ENCODE data around the gene CEP170B.

- no peak for TF ChIP-seq ZNF713 (CRISPR knock-in tag; IDR thresholded peaks at IDR 0.05)
- no peak for TF ChIP-seq POLR2AphosphoS5 (IDR thresholded peaks at IDR 0.05; ENCODE audit: low read depth, low read length)
- TF ChIP-seq, protein P1, sequence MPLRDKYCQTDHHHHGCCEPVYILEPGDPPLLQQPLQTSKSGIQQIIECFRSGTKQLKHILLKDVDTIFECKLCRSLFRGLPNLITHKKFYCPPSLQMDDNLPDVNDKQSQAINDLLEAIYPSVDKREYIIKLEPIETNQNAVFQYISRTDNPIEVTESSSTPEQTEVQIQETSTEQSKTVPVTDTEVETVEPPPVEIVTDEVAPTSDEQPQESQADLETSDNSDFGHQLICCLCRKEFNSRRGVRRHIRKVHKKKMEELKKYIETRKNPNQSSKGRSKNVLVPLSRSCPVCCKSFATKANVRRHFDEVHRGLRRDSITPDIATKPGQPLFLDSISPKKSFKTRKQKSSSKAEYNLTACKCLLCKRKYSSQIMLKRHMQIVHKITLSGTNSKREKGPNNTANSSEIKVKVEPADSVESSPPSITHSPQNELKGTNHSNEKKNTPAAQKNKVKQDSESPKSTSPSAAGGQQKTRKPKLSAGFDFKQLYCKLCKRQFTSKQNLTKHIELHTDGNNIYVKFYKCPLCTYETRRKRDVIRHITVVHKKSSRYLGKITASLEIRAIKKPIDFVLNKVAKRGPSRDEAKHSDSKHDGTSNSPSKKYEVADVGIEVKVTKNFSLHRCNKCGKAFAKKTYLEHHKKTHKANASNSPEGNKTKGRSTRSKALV (CRISPR knock-in tag; IDR thresholded peaks at IDR 0.05) = no peak
- TF ChIP-seq EP300 (IDR thresholded peaks at IDR 0.05; ENCODE audit: low read depth in 2 of 2, low read length in 2 of 2) = no peak
- no peak for TF ChIP-seq EP300 (CRISPR knock-in tag; IDR thresholded peaks at IDR 0.05; ENCODE audit: borderline replicate concordance)
- no peak for TF ChIP-seq POLR2A (IDR thresholded peaks at IDR 0.05; ENCODE audit: insufficient read depth in 1 of 2, low read depth in 2 of 2, low read length in 2 of 2)
- no peak for TF ChIP-seq CTCF (CRISPR knock-in tag; IDR thresholded peaks at IDR 0.05)
- no peak for TF ChIP-seq ZNF281 (CRISPR knock-in tag; IDR thresholded peaks at IDR 0.05; ENCODE audit: borderline replicate concordance)
- TF ChIP-seq TEAD3 (CRISPR knock-in tag; optimal IDR thresholded peaks at IDR 0.05; ENCODE audit: borderline replicate concordance) = no peak
- no peak for TF ChIP-seq PHF5A (CRISPR knock-in tag; IDR thresholded peaks at IDR 0.05; ENCODE audit: low read depth, unreplicated experiment)
- TF ChIP-seq PTBP1 (IDR thresholded peaks at IDR 0.05; ENCODE audit: low read depth, low read length, poor library complexity, severe bottlenecking) = no peak
- no peak for TF ChIP-seq ZFX (CRISPR knock-in tag; IDR thresholded peaks at IDR 0.05; ENCODE audit: low read depth)
- no peak for TF ChIP-seq TCF7L2 (IDR thresholded peaks at IDR 0.05; ENCODE audit: low read depth, low read length)
- TF ChIP-seq SMAD1 (CRISPR knock-in tag; IDR thresholded peaks at IDR 0.05; ENCODE audit: borderline replicate concordance, low read depth) = no peak
- TF ChIP-seq TOPORS (CRISPR knock-in tag; IDR thresholded peaks at IDR 0.05) = no peak
These were observed 60.3 kb downstream of the CEP170B start for GRCh38 chr14:104925214-104925854.
